ENCODE data around the gene DPYSL5.

The DPYSL5 gene

GRCh38 chr2:26970244-26970927 is 122.5 kb downstream of the DPYSL5 start, which contains the start of gene MAPRE3:
TSS of gene MAPRE3 (plus strand) at chr2:26970637. CDS start at chr2:27022219, 51,582 bp downstream.
- H3K36me3 Mint-ChIP-seq: no peaks in the 10 kb centered on the region
- peaks cover 6% of the 10 kb centered on the region for H3K27me3 Mint-ChIP-seq
- peak within 1 kb of the TSS; percentile 85 for H3K4me3 Mint-ChIP-seq
- H3K27ac Mint-ChIP-seq: peak within 1 kb of the TSS; percentile 82
- no peaks in the 10 kb centered on the region for H3K9me3 Mint-ChIP-seq
- peaks cover 25% of the 10 kb centered on the region for H3K4me1 Mint-ChIP-seq

DNA sequence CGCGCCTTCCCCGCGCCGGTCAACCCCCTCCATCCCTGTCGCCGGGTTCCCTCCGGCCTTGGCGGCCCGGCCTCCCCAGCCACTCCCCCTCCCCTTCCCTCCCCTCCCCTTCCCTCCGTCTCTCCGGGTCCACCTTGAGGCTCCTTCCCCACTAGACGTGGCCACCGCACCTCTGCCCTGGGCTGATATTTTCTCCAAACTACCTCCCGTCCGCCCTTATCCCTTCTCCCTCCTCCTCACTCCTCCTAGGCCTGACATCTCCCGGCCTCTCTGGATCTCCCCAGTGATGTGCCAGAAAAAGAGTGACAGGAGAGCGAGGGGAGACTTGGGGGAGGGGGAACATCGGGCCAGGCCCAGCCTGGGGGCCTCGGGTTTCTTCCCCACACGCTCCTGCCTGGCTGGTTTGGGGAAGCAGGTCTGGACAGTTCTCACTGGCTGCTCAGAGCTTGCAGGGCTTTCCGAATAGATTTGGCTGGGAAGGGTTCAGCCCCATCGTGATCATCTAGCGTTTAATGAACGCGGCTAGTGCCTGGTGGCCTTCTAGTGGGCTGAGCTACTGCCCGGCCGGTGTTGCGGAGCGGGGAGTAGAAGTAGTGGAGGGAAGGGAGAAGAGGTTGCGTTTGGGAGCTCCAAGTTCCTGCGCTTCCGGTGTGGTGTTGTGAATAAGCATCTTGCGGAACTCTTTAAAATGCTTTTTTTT is 123.1 kb downstream of the DPYSL5 start:
- Mint-ChIP-seq H3K4me1 (peaks cover 25% of the 10 kb centered on the region), H3K36me3 (no peaks in the 10 kb centered on the region), H3K27me3 (peaks cover 6% of the 10 kb centered on the region), H3K4me3 (peak overlapping the region; percentile 85), H3K27ac (peak overlapping the region; percentile 82), H3K9me3 (no peaks in the 10 kb centered on the region)

- no peaks in the 10 kb centered on the region for H3K9me3 Mint-ChIP-seq
Observed at GRCh38 chr2:26971911-26972786, 124.2 kb downstream of the DPYSL5 start.

DNA sequence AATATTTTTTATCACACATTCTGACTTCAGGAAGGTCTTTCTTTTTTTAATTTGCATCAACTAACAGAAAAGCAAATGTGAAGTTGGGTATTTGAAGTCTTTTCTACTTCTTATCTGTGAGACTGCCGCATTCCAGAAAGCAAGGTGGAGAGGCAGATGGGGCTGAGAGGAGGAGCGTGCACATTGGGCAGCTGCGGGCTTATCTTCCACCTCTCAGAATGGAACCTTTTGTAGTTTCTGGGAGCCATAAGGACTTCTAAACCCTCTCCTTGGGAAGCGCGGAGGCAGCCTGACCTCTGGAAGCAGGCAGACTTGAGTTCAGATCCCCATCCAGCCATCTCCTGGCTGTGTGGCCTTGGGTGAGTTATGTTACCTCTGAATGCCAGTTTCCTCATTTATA is 126.4 kb downstream of the DPYSL5 start:
- Mint-ChIP-seq H3K4me3 (no peak overlapping the region), H3K4me1 (peaks cover 17% of the 10 kb centered on the region), H3K36me3 (no peaks in the 10 kb centered on the region), H3K9me3 (no peaks in the 10 kb centered on the region), H3K27me3 (no peaks in the 10 kb centered on the region), H3K27ac (no peak overlapping the region)

More at GRCh38 chr2:26971911-26972786, 124.2 kb downstream of the DPYSL5 start:
- peaks cover 3% of the 10 kb centered on the region for H3K27me3 Mint-ChIP-seq
- H3K4me3 Mint-ChIP-seq: peak overlapping the region; percentile 85
- H3K36me3 Mint-ChIP-seq: no peaks in the 10 kb centered on the region
- peaks cover 25% of the 10 kb centered on the region for H3K4me1 Mint-ChIP-seq
- peak overlapping the region; percentile 82 for H3K27ac Mint-ChIP-seq

DNA sequence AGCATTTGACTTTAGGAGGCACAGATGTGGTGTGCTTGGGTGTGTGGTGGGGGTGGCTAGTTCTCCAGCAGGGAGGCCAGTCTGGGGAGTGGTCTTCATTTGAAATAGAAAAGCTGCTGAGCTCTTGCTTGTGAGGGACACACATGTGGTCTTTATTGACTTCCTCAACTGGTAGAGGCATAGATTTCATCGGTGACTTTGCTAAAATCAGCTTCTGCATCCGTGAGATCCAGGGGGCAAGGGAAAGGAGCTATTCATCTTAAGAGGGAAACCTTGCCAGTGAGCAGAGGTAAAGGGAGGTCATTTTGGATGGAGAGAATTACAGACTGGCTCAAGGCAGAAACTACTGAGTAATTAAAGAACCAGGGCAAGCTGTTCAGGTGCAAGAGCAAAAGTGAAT is 127.2 kb downstream of the DPYSL5 start:
- Mint-ChIP-seq H3K27ac (no peak overlapping the region), H3K27me3 (no peaks in the 10 kb centered on the region), H3K4me1 (peaks cover 11% of the 10 kb centered on the region), H3K9me3 (no peaks in the 10 kb centered on the region), H3K4me3 (no peak overlapping the region), H3K36me3 (no peaks in the 10 kb centered on the region)

DNA sequence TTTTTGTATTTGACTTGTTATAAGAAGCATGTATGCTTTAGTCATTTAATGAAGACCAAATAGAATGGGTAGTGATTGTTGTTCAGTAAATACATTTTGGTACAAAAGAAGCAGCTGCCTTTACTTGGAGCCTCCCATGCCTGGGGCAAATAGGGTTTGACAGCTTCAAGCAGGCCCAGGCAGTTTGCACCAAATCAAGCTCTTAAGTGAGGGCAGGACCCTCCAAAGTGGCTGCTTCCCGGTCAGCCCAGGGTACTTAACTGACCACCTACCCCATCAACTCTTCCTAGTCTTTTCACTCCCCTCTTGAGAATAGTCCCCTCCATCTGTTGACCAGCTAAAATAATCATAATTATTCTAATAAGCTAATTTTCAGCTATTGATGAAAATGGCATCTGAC is 127.7 kb downstream of the DPYSL5 start:
- no peaks in the 10 kb centered on the region for H3K27me3 Mint-ChIP-seq
- peaks cover 9% of the 10 kb centered on the region for H3K4me1 Mint-ChIP-seq
- H3K9me3 Mint-ChIP-seq: no peaks in the 10 kb centered on the region
- H3K4me3 Mint-ChIP-seq: no peak overlapping the region
- no peaks in the 10 kb centered on the region for H3K36me3 Mint-ChIP-seq
- H3K27ac Mint-ChIP-seq: no peak overlapping the region

DNA sequence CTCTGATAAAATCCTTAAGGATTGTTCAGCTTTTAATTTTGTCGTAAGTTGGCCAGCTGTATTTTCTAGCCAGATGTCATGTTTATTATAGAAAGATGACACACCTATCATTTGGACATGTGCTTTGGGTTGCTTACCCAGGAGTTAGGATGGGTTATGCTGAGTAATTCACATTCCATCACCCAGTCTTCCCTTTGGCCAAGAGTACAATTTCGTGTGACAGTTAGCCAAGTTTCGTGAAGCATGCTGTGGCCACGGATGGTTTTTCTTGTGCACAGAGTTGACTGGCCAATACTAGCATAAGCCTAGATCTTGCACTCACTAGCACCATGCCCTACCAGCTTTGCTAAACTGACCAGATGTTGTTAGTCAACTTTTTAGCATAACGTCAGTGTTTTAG is 128.3 kb downstream of the DPYSL5 start:
- no peak overlapping the region for H3K27ac Mint-ChIP-seq

GRCh38 chr2:26977012-26977411 is 129.1 kb downstream of the DPYSL5 start:
- H3K36me3 Mint-ChIP-seq: no peaks in the 10 kb centered on the region
- H3K9me3 Mint-ChIP-seq: no peaks in the 10 kb centered on the region
- H3K4me1 Mint-ChIP-seq: no peaks in the 10 kb centered on the region
- no peak overlapping the region for H3K27ac Mint-ChIP-seq
- H3K27me3 Mint-ChIP-seq: no peaks in the 10 kb centered on the region
- no peak overlapping the region for H3K4me3 Mint-ChIP-seq

More for the DNA sequence above, 128.3 kb downstream of the DPYSL5 start:
- H3K27me3 Mint-ChIP-seq: no peaks in the 10 kb centered on the region
- peaks cover 5% of the 10 kb centered on the region for H3K4me1 Mint-ChIP-seq
- no peaks in the 10 kb centered on the region for H3K36me3 Mint-ChIP-seq
- H3K9me3 Mint-ChIP-seq: no peaks in the 10 kb centered on the region
- no peak overlapping the region for H3K4me3 Mint-ChIP-seq

DNA sequence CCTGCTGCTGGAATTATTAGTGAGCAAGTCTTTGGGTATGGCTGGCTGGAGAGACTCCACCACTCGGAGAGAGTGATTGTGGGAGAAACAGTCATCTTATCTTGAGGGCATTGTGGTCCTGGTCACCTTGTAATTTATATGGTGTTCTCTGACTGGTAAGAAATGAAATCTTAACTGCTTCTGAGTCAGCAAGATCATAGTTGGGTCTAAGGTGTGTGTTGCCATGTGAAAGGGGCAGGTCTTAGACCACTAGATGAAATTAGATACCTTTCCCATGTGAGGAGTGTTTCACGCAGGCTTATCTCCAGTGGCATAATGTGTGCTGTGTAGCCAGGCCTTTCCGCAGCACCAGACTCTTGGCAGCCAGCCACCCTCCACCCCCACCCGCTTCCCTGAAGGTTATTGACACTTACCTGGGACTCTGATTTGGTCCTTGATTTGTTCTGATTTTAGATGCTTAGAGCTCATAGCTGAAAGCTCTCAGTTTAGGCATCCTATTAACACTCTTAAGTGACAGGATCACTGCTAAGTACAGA is 130.2 kb downstream of the DPYSL5 start:
- H3K4me3 Mint-ChIP-seq: no peak overlapping the region
- no peaks in the 10 kb centered on the region for H3K36me3 Mint-ChIP-seq
- H3K27me3 Mint-ChIP-seq: no peaks in the 10 kb centered on the region
- H3K4me1 Mint-ChIP-seq: no peaks in the 10 kb centered on the region
- H3K27ac Mint-ChIP-seq: no peak overlapping the region
- no peaks in the 10 kb centered on the region for H3K9me3 Mint-ChIP-seq

DNA sequence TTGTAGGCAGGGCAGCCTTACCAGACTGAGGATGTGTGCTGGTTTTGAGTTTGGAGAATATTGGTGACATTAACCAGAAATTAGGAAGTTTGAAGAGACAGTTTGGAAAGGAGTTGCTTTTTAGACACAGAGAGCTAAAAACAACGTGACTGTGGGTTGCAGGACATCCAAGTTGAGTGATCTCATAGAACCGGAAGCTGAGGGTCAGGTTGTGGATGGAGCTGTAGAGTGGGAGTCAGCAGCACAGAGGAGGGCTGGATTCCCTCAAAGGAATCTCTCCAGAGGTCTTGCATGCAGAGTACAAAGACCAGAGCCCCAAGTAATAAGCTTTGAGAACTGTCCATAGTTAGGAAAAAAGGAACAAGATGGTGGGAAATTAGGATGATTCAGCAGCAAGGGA is 131.8 kb downstream of the DPYSL5 start:
- no peaks in the 10 kb centered on the region for H3K27me3 Mint-ChIP-seq
- H3K4me3 Mint-ChIP-seq: no peak overlapping the region
- no peaks in the 10 kb centered on the region for H3K36me3 Mint-ChIP-seq
- no peak overlapping the region for H3K27ac Mint-ChIP-seq
- H3K4me1 Mint-ChIP-seq: no peaks in the 10 kb centered on the region
- no peaks in the 10 kb centered on the region for H3K9me3 Mint-ChIP-seq

- Mint-ChIP-seq H3K27me3 (no peaks in the 10 kb centered on the region), H3K27ac (no peak overlapping the region), H3K4me1 (no peaks in the 10 kb centered on the region), H3K4me3 (no peak overlapping the region), H3K36me3 (no peaks in the 10 kb centered on the region), H3K9me3 (no peaks in the 10 kb centered on the region)
Observed at GRCh38 chr2:26980971-26981370, 133.0 kb downstream of the DPYSL5 start.

DNA sequence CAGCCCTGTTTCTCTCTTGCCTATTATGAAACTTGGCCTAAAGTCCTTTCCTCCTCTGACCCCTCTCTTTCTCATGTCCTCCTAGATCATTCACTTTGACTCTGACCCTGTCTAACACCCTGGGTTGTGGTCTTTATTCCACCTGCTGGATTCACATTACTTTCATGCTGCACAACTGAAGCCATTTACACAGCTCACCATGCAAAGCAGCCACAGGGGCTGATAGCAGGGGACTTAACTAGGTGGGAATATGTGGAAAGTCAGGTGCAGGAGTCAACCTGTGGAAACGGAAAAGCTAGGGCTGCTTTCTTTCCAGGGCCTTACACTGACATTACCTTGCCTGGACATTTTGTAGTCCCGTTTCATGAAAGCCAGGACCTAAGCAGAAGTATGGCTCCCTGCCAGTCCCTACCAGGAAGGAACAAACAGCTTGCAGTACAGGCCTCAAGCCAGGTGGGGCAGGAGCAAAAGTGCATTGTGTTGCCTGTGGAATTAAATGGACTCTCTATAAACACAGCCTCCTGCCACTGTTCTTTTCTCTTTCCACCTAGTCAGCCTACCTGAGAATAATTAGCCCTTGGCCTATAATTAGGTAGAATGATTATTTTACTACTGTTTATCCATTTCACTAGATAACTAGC is 134.3 kb downstream of the DPYSL5 start:
- H3K4me3 Mint-ChIP-seq: no peak overlapping the region
- no peak overlapping the region for H3K27ac Mint-ChIP-seq
- H3K9me3 Mint-ChIP-seq: no peaks in the 10 kb centered on the region
- no peaks in the 10 kb centered on the region for H3K27me3 Mint-ChIP-seq
- no peaks in the 10 kb centered on the region for H3K36me3 Mint-ChIP-seq
- H3K4me1 Mint-ChIP-seq: no peaks in the 10 kb centered on the region

- no peaks in the 10 kb centered on the region for H3K9me3 Mint-ChIP-seq
- H3K4me3 Mint-ChIP-seq: no peak overlapping the region
- no peaks in the 10 kb centered on the region for H3K36me3 Mint-ChIP-seq
- H3K27ac Mint-ChIP-seq: no peak overlapping the region
- no peaks in the 10 kb centered on the region for H3K4me1 Mint-ChIP-seq
- H3K27me3 Mint-ChIP-seq: no peaks in the 10 kb centered on the region
Observed at GRCh38 chr2:26983746-26984145, 135.8 kb downstream of the DPYSL5 start.

GRCh38 chr2:26985807-26986206 is 137.9 kb downstream of the DPYSL5 start:
- Mint-ChIP-seq H3K27ac (no peak overlapping the region), H3K4me1 (no peaks in the 10 kb centered on the region), H3K36me3 (no peaks in the 10 kb centered on the region), H3K27me3 (no peaks in the 10 kb centered on the region), H3K4me3 (no peak overlapping the region), H3K9me3 (no peaks in the 10 kb centered on the region)

DNA sequence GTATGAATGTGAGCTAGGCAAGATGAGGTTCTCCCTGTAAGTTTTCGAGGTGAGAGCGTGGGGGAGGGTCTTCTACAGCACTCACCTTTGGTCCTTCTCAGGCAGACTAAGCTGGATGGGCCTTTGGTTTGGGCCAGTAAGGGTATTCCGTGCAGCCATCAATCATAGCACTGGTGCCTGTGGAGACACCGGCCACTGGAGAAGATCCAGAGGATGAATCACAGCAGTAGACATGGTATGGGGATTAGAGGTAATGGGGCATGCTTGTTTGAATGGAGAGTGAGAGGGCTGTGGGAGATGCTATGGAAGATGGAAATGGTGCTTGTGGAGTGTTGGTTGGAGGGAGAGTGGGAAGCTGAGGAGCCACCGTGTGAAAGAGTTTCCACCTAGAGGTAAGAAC is 138.6 kb downstream of the DPYSL5 start:
- Mint-ChIP-seq H3K27ac (no peak overlapping the region), H3K9me3 (no peaks in the 10 kb centered on the region), H3K4me3 (no peak overlapping the region), H3K27me3 (no peaks in the 10 kb centered on the region), H3K36me3 (no peaks in the 10 kb centered on the region), H3K4me1 (no peaks in the 10 kb centered on the region)
